T-cell (primary cell): ENCODE results near the gene WDR86. TPM values are rescaled to one million over a fixed set of nuclear protein-coding genes. Genes with fewer than 3 reads are reported as not detected.
A peak's percentile ranks its signal among the peaks of the same experiment; 100 is the strongest.

ENCODE experiments used
- ATAC-seq, 4 experiments: fragments of 200-7000 bp in 3 of 4; fragments of 150-1000 bp in 1 of 4; cut with Tn5 transposase; replicated peaks in 1 of 4; 1 replicate in 3 of 4; 2 replicates in 1 of 4; pipeline ENCODE4 v1.10.0; 2021; ENCODE audit warnings: moderate library complexity in 3 of 4, mild to moderate bottlenecking in 2 of 4, moderate number of reproducible peaks in 1 of 4
- CTCF ChIA-PET, 2 donors: fragments of 300-600 bp; sonication (Branson Sonifier 250); formaldehyde crosslinking; loops; one replicate each; lab custom pipeline; 2022; ENCODE audit warnings: antibody characterized with exemption in 2 of 2; lab: Charles Lee
- POLR2A ChIA-PET, 2 donors: fragments of 300-600 bp; sonication (Branson Sonifier 250); formaldehyde crosslinking; loops; one replicate each; lab custom pipeline; 2022; ENCODE audit warnings: antibody characterized with exemption in 2 of 2; lab: Charles Lee
- DNase-seq, 35 experiments: peaks; one replicate each; pipeline versions ENCODE4 v3.0.0 to v3.0.0-alpha.2; 2013 to 2023
- H3K27ac ChIP-seq: one replicate; pipeline ENCODE4 v1.5.1; 2013; ENCODE audit warnings: low read length
- H3K27me3 ChIP-seq, 2 experiments: replicated peaks in 1 of 2; 1 replicate in 1 of 2; 2 replicates in 1 of 2; pipeline versions ENCODE4 v1.6.1 to v1.7.0; 2013; ENCODE audit warnings: low read length in 1 of 2, mixed read lengths in 1 of 2; ENCODE audit not compliant: control insufficient read depth in 2 of 2, insufficient read depth in 2 of 2; ENCODE audit errors: extremely low read depth in 1 of 2
- H3K36me3 ChIP-seq, 2 donors: 1 replicate in 1 of 2; 2 replicates in 1 of 2; pipeline versions ENCODE4 v1.6.1 to v1.7.0; 2013; ENCODE audit warnings: low read length in 1 of 2; ENCODE audit not compliant: control insufficient read depth in 2 of 2, insufficient read depth in 1 of 2; ENCODE audit errors: extremely low read depth in 1 of 2
- H3K4me1 ChIP-seq, 2 experiments: 1 replicate in 1 of 2; 2 replicates in 1 of 2; pipeline versions ENCODE4 v1.6.1 to v1.7.0; 2013; ENCODE audit warnings: low read length in 2 of 2, mixed read lengths in 1 of 2; ENCODE audit not compliant: insufficient read depth in 2 of 2, control insufficient read depth in 1 of 2; ENCODE audit errors: extremely low read depth in 1 of 2
- H3K4me3 ChIP-seq, 2 donors: 1 replicate in 1 of 2; 2 replicates in 1 of 2; pipeline versions ENCODE4 v1.5.1 to v1.7.0; 2013; ENCODE audit warnings: mild to moderate bottlenecking in 2 of 2, low read length in 1 of 2, moderate library complexity in 1 of 2; ENCODE audit not compliant: control insufficient read depth in 1 of 2; ENCODE audit errors: extremely low read depth in 1 of 2
- H3K9me3 ChIP-seq: 2 replicates; pipeline ENCODE4 v1.7.0; 2013
- H3K27ac Mint-ChIP-seq, 2 donors: one replicate each; pipeline ENCODE4 v1.8.0; 2020 to 2021; ENCODE audit warnings: mild to moderate bottlenecking in 2 of 2, mixed read lengths in 2 of 2
- H3K27me3 Mint-ChIP-seq, 2 donors: one replicate each; pipeline ENCODE4 v1.8.0; 2021 to 2022; ENCODE audit warnings: mixed read lengths in 2 of 2
- H3K36me3 Mint-ChIP-seq: one replicate; pipeline ENCODE4 v1.8.0; 2021; ENCODE audit warnings: mixed read lengths
- H3K4me1 Mint-ChIP-seq, 3 donors: one replicate each; pipeline ENCODE4 v1.8.0; 2020 to 2022; ENCODE audit warnings: mixed read lengths in 3 of 3, mild to moderate bottlenecking in 1 of 3
- H3K4me3 Mint-ChIP-seq, 3 donors: one replicate each; pipeline ENCODE4 v1.8.0; 2020 to 2022; ENCODE audit warnings: mild to moderate bottlenecking in 3 of 3, mixed read lengths in 3 of 3, moderate library complexity in 3 of 3
- H3K9me3 Mint-ChIP-seq, 3 donors: one replicate each; pipeline ENCODE4 v1.8.0; 2020 to 2022; ENCODE audit warnings: mixed read lengths in 3 of 3
- WGBS: methylation state at CpG from one replicate; pipeline ENCODE4 v1.1.5; 2013; ENCODE audit warnings: missing lambda C conversion rate; ENCODE audit not compliant: insufficient coverage; 5-methylcytosine and 5-hydroxymethylcytosine counted together
- total RNA-seq, 35 experiments: library from RNA in 6 of 35; stranded (reverse) in 6 of 35; fragments of 120-200 nt in 1 of 35; gene quantifications; one replicate each; pipeline versions ENCODE4 v1.2.1 to v1.2.4 and lab custom pipeline; 2013 to 2026

Gene WDR86
- total RNA-seq, 5 donors from 2014 or later (not counting 1 experiment from before 2014, with no cell fraction given) = 3.1 to 26.0 (median 10.1) TPM

DNA sequence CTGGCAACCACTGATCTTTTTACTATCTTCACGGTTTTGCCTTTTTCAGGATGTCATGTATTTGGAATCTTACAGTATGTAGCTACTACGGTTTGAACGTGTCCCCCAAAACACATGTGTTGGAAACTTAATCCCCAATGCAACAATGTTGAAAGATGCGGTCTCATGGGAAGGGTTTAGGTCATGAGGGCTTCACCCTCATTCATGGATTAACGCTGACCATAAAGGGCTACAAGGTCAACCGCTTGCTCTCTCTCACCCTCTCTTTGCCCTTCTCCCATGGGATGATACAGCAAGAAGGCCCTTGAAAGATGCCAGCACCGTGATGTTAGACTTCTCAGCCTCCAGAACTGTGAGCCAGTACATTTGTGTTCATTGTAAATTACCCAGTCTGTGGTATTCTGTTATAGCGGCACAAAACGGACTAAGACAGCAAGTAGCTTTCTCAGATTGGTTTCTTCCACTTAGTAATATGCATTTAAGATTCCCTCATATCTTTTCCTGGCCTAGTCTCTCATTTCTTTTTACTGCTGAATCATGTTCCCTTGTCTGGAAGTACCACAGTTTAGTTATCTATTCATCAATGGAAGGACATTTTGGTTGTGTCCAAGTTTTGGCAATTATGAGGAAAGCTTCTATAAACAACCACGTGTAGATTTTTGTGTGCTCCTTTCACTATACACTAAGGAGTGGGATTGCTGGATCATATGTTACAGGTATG is 33.1 kb upstream of the WDR86 start:
- POLR2A ChIA-PET = interaction anchor here in 1 of 2 donors (0.6 kb wide), 2 partner anchors 86 to 112 kb away, joined by 4 to 6 read pairs; no protein-coding TSS in a partner anchor
- H3K27me3 ChIP-seq = peaks cover 0 to 25% of the 10 kb centered on the region in 2 experiments
- Mint-ChIP-seq H3K4me1 (peaks cover 32 to 58% (median 40%) of the 10 kb centered on the region in 3 donors), H3K27me3 (peaks cover 0 to 1% of the 10 kb centered on the region in 2 donors), H3K9me3 (no peaks in the 10 kb centered on the region), H3K27ac (peak overlapping the region in 1 of 2 donors; percentile 79), H3K36me3 (no peaks in the 10 kb centered on the region), H3K4me3 (peak overlapping the region in 1 of 3 donors; percentile 27)
- ATAC-seq (no peak), DNase-seq (no peak)
- H3K9me3 ChIP-seq = no peaks in the 10 kb centered on the region
- no peak overlapping the region for H3K27ac ChIP-seq
- H3K4me1 ChIP-seq = peaks cover 17 to 46% of the 10 kb centered on the region in 2 experiments
- no peak overlapping the region for H3K4me3 ChIP-seq
- no peaks in the 10 kb centered on the region for H3K36me3 ChIP-seq
- WGBS = no CpG with 5 or more reads among the region's 10 CpGs
- CTCF ChIA-PET = interaction anchor here (0.5 to 0.8 kb wide), 4 partner anchors 62 to 494 kb away, joined by 4 to 7 read pairs (median 4); no protein-coding TSS in a partner anchor

- peaks cover 0 to 17% of the 10 kb centered on the region in 2 experiments for H3K27me3 ChIP-seq
- no peaks in the 10 kb centered on the region for H3K36me3 Mint-ChIP-seq
- no peak overlapping the region for H3K4me3 ChIP-seq
- H3K4me1 ChIP-seq = peaks cover 17 to 37% of the 10 kb centered on the region in 2 experiments
- peak overlapping the region in 1 of 2 donors; percentile 90 for H3K27ac Mint-ChIP-seq
- DNase-seq (peak in 2 of 35 experiments; percentile 20 to 33), ATAC-seq (peak in 2 of 4 experiments; percentile 13)
- H3K4me1 Mint-ChIP-seq = peaks cover 31 to 55% (median 45%) of the 10 kb centered on the region in 3 donors
- H3K27ac ChIP-seq = peak overlapping the region; percentile 41
- POLR2A ChIA-PET = interaction anchor here in 1 of 2 donors (0.6 kb wide), 1 partner anchor 155 kb away, joined by 4 read pairs; no protein-coding TSS in a partner anchor
- no peaks in the 10 kb centered on the region for H3K9me3 Mint-ChIP-seq
- H3K36me3 ChIP-seq = no peaks in the 10 kb centered on the region
- no peaks in the 10 kb centered on the region for H3K9me3 ChIP-seq
- peak overlapping the region in 2 of 3 donors; percentile 55 to 79 for H3K4me3 Mint-ChIP-seq
- WGBS = 34% methylated on average over 2 of the region's 10 CpGs
- H3K27me3 Mint-ChIP-seq = peaks cover 0 to 1% of the 10 kb centered on the region in 2 donors
- CTCF ChIA-PET = interaction anchor here (0.5 to 0.6 kb wide), 2 partner anchors 71 to 81 kb away, joined by 3 read pairs; no protein-coding TSS in a partner anchor
Measured at GRCh38 chr7:151440799-151441445, 31.1 kb upstream of the WDR86 start.

DNA sequence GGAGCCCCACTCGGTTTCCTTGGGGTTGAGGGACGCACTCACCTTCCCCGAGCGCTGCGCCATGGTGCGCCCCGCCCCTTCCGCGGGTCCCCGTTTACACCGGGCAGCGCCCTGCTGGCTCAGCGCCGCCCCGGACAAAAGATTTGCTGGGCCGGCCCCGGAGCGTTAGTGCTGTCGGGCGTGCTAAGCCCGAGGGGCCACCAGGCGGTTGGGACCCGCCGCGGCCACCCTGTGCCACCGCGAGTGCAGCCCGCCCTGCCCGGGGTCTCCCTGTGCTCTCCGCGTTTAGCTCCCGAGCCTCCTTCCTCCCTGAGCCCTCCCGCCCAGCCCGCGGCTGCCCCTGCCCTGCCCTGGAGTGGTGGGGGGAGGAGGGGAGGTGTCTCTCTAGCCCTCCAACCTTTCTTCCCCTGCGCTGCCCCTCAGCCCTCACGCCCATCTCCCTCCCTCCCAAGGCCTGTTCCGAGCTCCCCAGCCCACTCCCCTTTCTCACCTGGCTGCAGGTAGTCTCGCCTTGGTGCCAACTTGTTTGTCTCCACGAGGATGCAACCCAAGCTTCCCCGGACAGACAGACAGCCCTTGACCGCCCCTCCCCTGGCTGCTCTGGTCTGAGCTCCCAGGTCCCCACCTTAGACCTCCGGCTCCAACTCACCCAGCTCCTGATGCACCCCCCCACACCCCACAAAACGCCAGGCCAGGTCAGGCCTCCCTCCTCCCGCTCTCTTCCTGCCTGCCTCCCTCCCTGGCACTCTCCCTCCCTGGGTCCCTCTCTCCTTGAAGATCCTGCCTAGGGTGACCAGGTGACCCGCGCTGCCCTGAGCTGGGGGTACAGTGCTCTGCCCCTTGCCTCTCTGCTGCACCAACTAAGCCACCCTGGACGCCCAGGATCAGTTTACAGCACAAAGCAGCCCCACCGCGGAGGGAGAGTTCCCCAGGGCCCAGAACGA is 30.3 kb upstream of the WDR86 start, which contains the start of gene CRYGN:
CRYGN (minus strand) TSS at position 287 of the 944 bp plus-strand sequence; CDS start at position 63, 224 bp downstream.
- Mint-ChIP-seq H3K4me1 (peaks cover 31 to 52% (median 43%) of the 10 kb centered on the region in 3 donors), H3K4me3 (peak within 1 kb of the TSS; percentile 55 to 79 (median 59)), H3K36me3 (no peaks in the 10 kb centered on the region), H3K9me3 (no peaks in the 10 kb centered on the region), H3K27ac (peak within 1 kb of the TSS in 1 of 2 donors; percentile 90), H3K27me3 (peaks cover 0 to 1% of the 10 kb centered on the region in 2 donors)
- DNase-seq (peak in 7 of 35 experiments; percentile 10 to 43 (median 39)), ATAC-seq (peak; percentile 42 to 66 (median 63))
- WGBS = 32% methylated on average over 41 of the region's 51 CpGs
- Histone ChIP-seq H3K9me3 (no peaks in the 10 kb centered on the region), H3K36me3 (no peaks in the 10 kb centered on the region), H3K27me3 (peaks cover 0 to 16% of the 10 kb centered on the region in 2 experiments), H3K27ac (peak within 1 kb of the TSS; percentile 41), H3K4me1 (peaks cover 17 to 37% of the 10 kb centered on the region in 2 experiments), H3K4me3 (peak within 1 kb of the TSS; percentile 37 to 53)
- ChIA-PET CTCF (interaction anchor here in 1 of 2 donors (0.5 kb wide), 1 partner anchor 70 kb away, joined by 3 read pairs; no protein-coding TSS in a partner anchor), POLR2A (no interaction called here)

- POLR2A ChIA-PET = no interaction called here
Measured at GRCh38 chr7:151438864-151439601, 29.2 kb upstream of the WDR86 start.

GRCh38 chr7:151437866-151438516 is 28.2 kb upstream of the WDR86 start:
- ATAC-seq (no peak), DNase-seq (no peak)
- H3K36me3 Mint-ChIP-seq = no peaks in the 10 kb centered on the region
- H3K9me3 ChIP-seq = no peaks in the 10 kb centered on the region
- 94% methylated on average over 18 of the region's 23 CpGs for WGBS
- peaks cover 22 to 49% of the 10 kb centered on the region in 2 experiments for H3K4me1 ChIP-seq
- H3K4me3 ChIP-seq = no peak overlapping the region
- no peak overlapping the region for H3K27ac ChIP-seq
- no peaks in the 10 kb centered on the region for H3K9me3 Mint-ChIP-seq
- H3K36me3 ChIP-seq = no peaks in the 10 kb centered on the region
- H3K27me3 Mint-ChIP-seq = peaks cover 0 to 1% of the 10 kb centered on the region in 2 donors
- ChIA-PET POLR2A (no interaction called here), CTCF (no interaction called here)
- H3K4me1 Mint-ChIP-seq = peaks cover 37 to 54% (median 46%) of the 10 kb centered on the region in 3 donors
- H3K27ac Mint-ChIP-seq = peak overlapping the region in 1 of 2 donors; percentile 22
- H3K4me3 Mint-ChIP-seq = no peak overlapping the region
- peaks cover 0 to 16% of the 10 kb centered on the region in 2 experiments for H3K27me3 ChIP-seq

More at GRCh38 chr7:151438864-151439601, 29.2 kb upstream of the WDR86 start:
- no peaks in the 10 kb centered on the region for H3K36me3 ChIP-seq
- H3K4me3 ChIP-seq = peak overlapping the region in 1 of 2 donors; percentile 53
- Mint-ChIP-seq H3K36me3 (no peaks in the 10 kb centered on the region), H3K27me3 (peaks cover 0 to 1% of the 10 kb centered on the region in 2 donors), H3K4me1 (peaks cover 31 to 52% (median 42%) of the 10 kb centered on the region in 3 donors), H3K9me3 (no peaks in the 10 kb centered on the region), H3K27ac (peak overlapping the region in 1 of 2 donors; percentile 74), H3K4me3 (peak overlapping the region; percentile 28 to 79 (median 41))
- H3K9me3 ChIP-seq = no peaks in the 10 kb centered on the region
- CTCF ChIA-PET = no interaction called here
- WGBS = 90% methylated on average over 8 of the region's 17 CpGs
- peaks cover 17 to 39% of the 10 kb centered on the region in 2 experiments for H3K4me1 ChIP-seq
- H3K27me3 ChIP-seq = peaks cover 0 to 16% of the 10 kb centered on the region in 2 experiments
- no peak for ATAC-seq
- DNase-seq = no peak
- H3K27ac ChIP-seq = no peak overlapping the region
